ENCODE measurements around the gene CAMK2B.
"Not testable (repeated sequence)": the region's sequence is repeated elsewhere in the genome, so short reads cannot be mapped to it uniquely, and the experiment has no call there.

The CAMK2B gene

GRCh38 chr7:44180631-44181030 lies 144.8 kb downstream of the CAMK2B start:
- FAIRE-seq = no peak
- DNase-seq (ENCODE audit: insufficient read length, low spot score) = no peak

DNA sequence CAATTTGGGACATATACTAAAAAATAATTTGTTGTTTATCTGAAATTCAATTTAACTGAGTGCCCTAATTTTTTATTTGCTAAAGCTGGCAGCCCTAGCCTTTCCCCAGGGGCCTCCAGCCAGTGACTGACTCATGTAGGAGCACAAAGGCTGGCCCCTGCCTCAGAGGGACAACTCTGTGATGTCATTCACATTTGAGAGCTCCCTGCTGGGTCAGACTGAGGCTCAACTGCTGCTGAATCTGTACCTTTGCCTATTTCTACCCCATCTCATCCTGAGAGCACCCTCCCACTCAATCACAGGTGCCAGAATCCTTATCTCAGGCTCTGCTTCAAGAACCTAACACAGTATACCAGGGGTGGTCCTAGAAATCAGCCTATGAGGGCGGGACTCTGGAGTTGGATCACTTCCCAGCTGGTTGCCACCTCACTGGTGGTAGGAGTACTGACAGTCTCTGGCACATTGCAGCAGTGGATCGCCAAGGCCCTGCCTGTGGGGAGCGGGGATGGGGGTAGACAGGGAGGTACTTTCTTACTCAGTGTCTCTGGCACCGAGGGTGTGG lies 147.7 kb downstream of the CAMK2B start:
- FAIRE-seq (no peak), DNase-seq (ENCODE audit: insufficient read length, low spot score) (no peak)

- FAIRE-seq (no peak), DNase-seq (ENCODE audit: insufficient read length, low spot score) (no peak)
These were observed 148.9 kb downstream of the CAMK2B start for GRCh38 chr7:44176486-44176885.

GRCh38 chr7:44175730-44176129 lies 149.7 kb downstream of the CAMK2B start:
- no peak for DNase-seq (ENCODE audit: insufficient read length, low spot score)
- FAIRE-seq = no peak

DNA sequence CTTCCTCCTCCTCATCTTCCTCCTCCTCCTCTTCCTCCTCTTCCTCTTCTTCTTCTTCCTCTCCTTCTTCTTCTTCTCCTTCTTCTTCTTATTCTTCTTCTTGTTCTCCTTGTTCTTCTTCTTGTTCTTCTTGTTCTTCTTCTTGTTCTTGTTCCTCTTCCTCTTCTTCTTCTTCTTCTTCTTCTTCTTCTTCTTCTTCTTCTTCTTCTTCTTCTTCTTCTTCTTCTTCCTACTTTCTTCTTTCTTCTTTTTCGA lies 150.8 kb downstream of the CAMK2B start:
- DNase-seq (ENCODE audit: insufficient read length, low spot score); FAIRE-seq: not testable (repeated sequence)

DNA sequence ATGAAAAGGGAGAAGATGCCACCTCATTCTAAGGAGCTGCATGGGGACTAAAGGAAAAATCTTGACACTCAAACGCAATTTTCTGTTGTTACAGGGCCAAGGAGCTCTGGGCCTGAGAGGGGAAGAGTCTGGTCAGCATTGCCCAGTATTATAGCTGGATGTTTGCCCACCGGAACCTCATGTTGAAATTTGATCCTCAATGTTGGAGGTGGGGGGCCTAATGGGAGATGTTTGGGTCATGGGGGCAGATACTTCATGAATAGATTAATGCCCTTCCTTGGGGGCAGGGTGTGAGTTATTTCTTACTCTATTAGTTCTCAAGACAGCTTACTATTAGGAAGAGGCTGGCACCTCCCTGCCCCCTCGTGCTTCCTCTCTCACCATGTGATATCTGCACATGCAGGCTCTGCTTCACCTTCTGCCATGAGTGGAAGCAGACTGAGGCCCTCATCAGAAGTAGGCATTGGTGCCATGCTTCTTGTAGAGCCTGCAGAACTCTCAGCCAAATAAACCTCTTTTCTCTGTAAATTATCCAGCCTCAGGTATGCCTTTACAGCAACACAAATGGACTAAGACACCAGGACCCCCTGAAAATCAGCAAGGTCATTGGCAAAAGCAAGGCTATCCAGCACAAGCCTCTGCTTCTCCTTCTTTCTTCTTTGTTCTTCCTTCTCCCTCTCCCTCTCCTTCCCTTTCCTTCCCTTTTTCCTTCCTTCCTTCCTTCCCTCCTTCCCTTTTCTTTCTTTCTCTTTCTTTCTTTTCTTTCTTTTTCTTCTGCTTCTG lies 151.3 kb downstream of the CAMK2B start:
- DNase-seq (ENCODE audit: insufficient read length, low spot score) (no peak), FAIRE-seq (no peak)

DNA sequence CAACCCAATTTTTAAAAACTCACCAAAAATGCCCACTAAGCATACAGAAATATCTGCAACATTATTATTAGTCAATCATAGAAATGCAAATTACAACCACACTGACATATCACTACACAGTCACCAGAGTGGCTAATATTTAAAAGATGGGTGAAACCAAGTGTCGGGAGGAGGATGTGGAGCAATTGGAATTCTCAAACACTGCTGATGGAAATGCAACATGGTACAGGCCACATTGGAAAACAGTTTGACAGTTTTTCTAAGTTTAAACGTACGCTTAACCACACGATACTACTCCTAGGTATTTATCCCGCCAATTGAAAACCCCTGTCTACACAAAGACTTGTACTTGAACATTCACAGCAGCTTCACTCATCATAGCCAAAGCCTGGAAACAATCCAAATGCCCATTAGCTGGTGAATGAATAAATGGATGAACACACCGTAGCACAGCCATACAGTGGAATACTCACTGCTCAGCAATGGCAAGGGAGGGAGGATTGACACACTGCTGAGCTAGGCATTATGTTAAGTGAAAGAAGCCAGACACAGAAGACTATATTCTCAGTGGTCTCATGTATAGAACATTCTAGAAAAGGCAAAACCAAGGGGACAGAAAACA lies 152.5 kb downstream of the CAMK2B start:
- no peak for DNase-seq (ENCODE audit: insufficient read length, low spot score)

GRCh38 chr7:44172352-44172751 lies 153.0 kb downstream of the CAMK2B start:
- no peak for FAIRE-seq
- no peak for DNase-seq (ENCODE audit: insufficient read length, low spot score)

More for the DNA sequence above, 152.5 kb downstream of the CAMK2B start:
- FAIRE-seq = no peak

- not testable (repeated sequence) for FAIRE-seq
These were observed 153.5 kb downstream of the CAMK2B start for GRCh38 chr7:44171901-44172300.

DNA sequence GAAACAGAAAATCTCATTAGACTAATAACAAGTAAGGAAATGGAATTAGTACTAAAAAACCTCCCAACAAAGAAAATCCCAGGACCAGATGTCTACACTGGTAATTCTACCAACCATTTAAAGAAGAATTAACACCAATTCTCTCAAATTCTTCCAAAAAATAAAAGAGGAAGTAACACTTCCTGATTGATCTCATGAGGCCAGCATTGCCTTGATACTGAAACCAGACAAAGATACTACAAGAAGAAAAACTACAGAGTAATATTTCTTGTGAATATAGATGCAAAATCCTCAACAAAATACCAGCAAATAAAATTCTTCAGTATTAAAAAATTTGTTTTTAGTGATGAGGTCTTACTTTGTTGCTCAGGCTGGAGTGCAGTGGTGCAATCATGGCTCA lies 157.5 kb downstream of the CAMK2B start:
- no peak for DNase-seq (ENCODE audit: insufficient read length, low spot score)
- no peak for FAIRE-seq

More at GRCh38 chr7:44171901-44172300, 153.5 kb downstream of the CAMK2B start:
- not testable (repeated sequence) for DNase-seq (ENCODE audit: insufficient read length, low spot score)

Data from HTR-8/SVneo (cell line).